ENCODE results near the gene ATP6V0C.

DNA sequence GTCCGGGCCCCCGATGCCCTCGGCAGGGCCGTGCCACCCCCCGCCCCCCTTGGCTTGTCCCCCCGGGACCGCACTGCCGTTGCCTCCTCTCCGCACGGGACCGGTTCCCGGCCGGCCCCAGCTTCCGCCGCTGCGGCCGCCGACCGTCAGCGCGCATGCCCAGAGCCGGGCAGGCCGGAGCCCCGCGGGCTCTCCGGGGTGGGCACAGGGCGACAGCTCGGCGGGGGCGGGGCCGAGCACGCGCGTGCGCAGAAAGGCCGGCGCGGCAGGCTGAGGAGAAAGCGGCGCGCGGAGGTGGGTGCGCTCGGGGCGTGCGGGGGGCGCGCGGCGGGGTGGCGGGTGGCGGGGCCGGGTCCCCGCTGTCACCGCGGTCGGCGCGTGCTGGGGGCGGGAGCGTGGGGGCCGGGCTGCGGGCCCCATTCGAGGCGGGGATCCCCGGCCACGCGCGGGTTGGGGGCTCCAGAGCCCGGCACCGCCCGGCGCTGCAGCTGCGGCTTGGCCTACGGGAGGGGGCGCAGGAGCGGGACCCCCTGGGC lies 38.8 kb upstream of the ATP6V0C start, which contains the start of gene TBC1D24:
- TF ChIP-seq, protein P1, sequence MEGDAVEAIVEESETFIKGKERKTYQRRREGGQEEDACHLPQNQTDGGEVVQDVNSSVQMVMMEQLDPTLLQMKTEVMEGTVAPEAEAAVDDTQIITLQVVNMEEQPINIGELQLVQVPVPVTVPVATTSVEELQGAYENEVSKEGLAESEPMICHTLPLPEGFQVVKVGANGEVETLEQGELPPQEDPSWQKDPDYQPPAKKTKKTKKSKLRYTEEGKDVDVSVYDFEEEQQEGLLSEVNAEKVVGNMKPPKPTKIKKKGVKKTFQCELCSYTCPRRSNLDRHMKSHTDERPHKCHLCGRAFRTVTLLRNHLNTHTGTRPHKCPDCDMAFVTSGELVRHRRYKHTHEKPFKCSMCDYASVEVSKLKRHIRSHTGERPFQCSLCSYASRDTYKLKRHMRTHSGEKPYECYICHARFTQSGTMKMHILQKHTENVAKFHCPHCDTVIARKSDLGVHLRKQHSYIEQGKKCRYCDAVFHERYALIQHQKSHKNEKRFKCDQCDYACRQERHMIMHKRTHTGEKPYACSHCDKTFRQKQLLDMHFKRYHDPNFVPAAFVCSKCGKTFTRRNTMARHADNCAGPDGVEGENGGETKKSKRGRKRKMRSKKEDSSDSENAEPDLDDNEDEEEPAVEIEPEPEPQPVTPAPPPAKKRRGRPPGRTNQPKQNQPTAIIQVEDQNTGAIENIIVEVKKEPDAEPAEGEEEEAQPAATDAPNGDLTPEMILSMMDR (IDR thresholded peaks at IDR 0.05) = no peak
- TF ChIP-seq POLR2A (IDR thresholded peaks at IDR 0.05) = peak; percentile 25

Data from breast epithelium (tissue), 3 donors.